DND-41 (cell line): ENCODE data around the gene CDH23.

Experiments
- EZH2 ChIP-seq: IDR thresholded peaks from 3 replicates; pipeline ENCODE4 v1.6.1; 2012; ENCODE audit warnings: borderline replicate concordance, low read depth, mild to moderate bottlenecking, moderate library complexity, low read length, inconsistent platforms; ENCODE audit not compliant: severe bottlenecking
- TF ChIP-seq, protein P1 (sequence below): IDR thresholded peaks from 2 replicates; pipeline ENCODE4 v1.5.1; 2012; ENCODE audit warnings: borderline replicate concordance, low read length, moderate library complexity, mild to moderate bottlenecking; ENCODE audit not compliant: poor library complexity, severe bottlenecking; ENCODE audit errors: extremely low read depth

DNA sequence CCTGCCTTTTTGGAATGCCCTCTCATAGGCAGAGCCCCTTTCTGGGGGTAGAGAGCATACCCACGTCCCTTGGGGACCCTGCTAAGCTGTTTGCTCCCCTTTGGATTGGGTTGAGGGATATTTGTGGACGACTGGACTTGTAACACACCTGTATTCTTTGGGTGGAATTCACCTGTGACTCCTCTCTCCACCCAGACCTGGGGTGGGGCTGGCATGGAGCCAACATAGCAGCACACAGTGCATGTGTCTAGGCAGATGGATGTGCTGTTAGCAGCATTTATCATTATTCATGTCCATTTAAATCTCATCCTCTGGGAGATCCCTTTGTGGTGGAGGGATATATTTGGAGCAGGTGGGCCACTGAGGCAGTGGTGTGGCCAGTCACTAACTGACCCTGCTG lies 51.0 kb downstream of the CDH23 start:
- TF ChIP-seq, protein P1, sequence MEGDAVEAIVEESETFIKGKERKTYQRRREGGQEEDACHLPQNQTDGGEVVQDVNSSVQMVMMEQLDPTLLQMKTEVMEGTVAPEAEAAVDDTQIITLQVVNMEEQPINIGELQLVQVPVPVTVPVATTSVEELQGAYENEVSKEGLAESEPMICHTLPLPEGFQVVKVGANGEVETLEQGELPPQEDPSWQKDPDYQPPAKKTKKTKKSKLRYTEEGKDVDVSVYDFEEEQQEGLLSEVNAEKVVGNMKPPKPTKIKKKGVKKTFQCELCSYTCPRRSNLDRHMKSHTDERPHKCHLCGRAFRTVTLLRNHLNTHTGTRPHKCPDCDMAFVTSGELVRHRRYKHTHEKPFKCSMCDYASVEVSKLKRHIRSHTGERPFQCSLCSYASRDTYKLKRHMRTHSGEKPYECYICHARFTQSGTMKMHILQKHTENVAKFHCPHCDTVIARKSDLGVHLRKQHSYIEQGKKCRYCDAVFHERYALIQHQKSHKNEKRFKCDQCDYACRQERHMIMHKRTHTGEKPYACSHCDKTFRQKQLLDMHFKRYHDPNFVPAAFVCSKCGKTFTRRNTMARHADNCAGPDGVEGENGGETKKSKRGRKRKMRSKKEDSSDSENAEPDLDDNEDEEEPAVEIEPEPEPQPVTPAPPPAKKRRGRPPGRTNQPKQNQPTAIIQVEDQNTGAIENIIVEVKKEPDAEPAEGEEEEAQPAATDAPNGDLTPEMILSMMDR = no peak
- TF ChIP-seq EZH2 = no peak
